Liver (tissue), 3 donors: ENCODE results near the gene TEX28.
"Not testable (repeated sequence)": the region's sequence is repeated elsewhere in the genome, so short reads cannot be mapped to it uniquely, and the experiment has no call there.

Source experiments
- CTCF ChIP-seq: fragments of 150-350 bp; IDR thresholded peaks from 2 replicates; pipeline ENCODE4 v1.5.1; 2017; ENCODE audit warnings: improper control_type of control experiment, low read depth, low read length; ENCODE audit not compliant: missing input control
- GABPA ChIP-seq, 2 donors: IDR thresholded peaks in 1 of 2; conservative IDR thresholded peaks in 1 of 2; 2 replicates each; pipeline ENCODE4 v1.6.1; 2016; ENCODE audit warnings: antibody characterized with exemption in 2 of 2, mild to moderate bottlenecking in 1 of 2, moderate library complexity in 1 of 2
- RAD21 ChIP-seq, 2 donors: IDR thresholded peaks; 2 replicates each; pipeline ENCODE4 v1.6.1; 2016; ENCODE audit warnings: antibody characterized with exemption in 2 of 2, mild to moderate bottlenecking in 2 of 2
- YY1 ChIP-seq: IDR thresholded peaks from 2 replicates; pipeline ENCODE4 v1.6.1; 2016; ENCODE audit warnings: antibody characterized with exemption, mild to moderate bottlenecking
- donor health status: healthy.
- donor health status: healthy.

DNA sequence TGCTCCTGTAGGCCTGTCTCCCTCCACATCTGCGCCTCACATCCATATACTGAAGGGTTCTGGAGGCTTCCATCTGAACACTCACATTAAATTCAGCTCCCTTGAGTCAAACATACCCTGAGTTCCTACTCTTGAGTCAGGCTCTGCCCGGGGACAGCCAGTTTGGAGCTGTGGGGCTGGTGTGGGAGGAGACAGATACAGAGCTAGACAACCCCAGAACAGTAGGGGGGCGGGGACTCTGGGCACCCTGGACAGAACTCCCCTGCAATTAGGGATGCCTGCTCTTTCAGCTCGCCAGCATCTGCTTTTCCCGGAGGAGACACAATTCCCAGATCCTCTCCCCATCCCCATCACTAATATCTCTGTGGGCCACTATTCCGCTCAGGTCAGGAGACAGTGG, 69.6 kb downstream of the TEX28 start:
- TF ChIP-seq CTCF; RAD21 (IDR thresholded peaks at IDR 0.05); GABPA (IDR thresholded peaks at IDR 0.05 in 1 of 2, conservative IDR thresholded peaks at IDR 0.05 in 1 of 2); YY1: not testable (repeated sequence)
